NB4 (cell line): ENCODE measurements around the gene SLC12A7.
"Not testable (repeated sequence)": the region's sequence is repeated elsewhere in the genome, so short reads cannot be mapped to it uniquely, and the experiment has no call there.

ENCODE experiments used
- DNase-seq: peaks from one replicate; pipeline ENCODE4 v3.0.0; 2010; ENCODE audit warnings: low read depth
- H3K4me3 ChIP-seq: one replicate; pipeline ENCODE4 v1.5.1; 2011; ENCODE audit warnings: mild to moderate bottlenecking, low read depth, low read length, moderate library complexity
- MYC ChIP-seq: IDR thresholded peaks from 2 replicates; pipeline ENCODE4 v1.6.1; 2011; ENCODE audit warnings: low read depth, low read length
- POLR2A ChIP-seq: IDR thresholded peaks from 2 replicates; pipeline ENCODE4 v1.6.1; 2011; ENCODE audit warnings: mild to moderate bottlenecking; ENCODE audit not compliant: insufficient read length; ENCODE audit errors: extremely low read depth
- TF ChIP-seq, protein P1 (sequence below): IDR thresholded peaks from 2 replicates; pipeline ENCODE4 v1.6.1; 2011; ENCODE audit warnings: low read depth, low read length
- TF ChIP-seq, protein P2 (sequence below): IDR thresholded peaks from one replicate; pipeline ENCODE4 v1.5.1; 2012; ENCODE audit warnings: low read depth, low read length

Gene SLC12A7

DNA sequence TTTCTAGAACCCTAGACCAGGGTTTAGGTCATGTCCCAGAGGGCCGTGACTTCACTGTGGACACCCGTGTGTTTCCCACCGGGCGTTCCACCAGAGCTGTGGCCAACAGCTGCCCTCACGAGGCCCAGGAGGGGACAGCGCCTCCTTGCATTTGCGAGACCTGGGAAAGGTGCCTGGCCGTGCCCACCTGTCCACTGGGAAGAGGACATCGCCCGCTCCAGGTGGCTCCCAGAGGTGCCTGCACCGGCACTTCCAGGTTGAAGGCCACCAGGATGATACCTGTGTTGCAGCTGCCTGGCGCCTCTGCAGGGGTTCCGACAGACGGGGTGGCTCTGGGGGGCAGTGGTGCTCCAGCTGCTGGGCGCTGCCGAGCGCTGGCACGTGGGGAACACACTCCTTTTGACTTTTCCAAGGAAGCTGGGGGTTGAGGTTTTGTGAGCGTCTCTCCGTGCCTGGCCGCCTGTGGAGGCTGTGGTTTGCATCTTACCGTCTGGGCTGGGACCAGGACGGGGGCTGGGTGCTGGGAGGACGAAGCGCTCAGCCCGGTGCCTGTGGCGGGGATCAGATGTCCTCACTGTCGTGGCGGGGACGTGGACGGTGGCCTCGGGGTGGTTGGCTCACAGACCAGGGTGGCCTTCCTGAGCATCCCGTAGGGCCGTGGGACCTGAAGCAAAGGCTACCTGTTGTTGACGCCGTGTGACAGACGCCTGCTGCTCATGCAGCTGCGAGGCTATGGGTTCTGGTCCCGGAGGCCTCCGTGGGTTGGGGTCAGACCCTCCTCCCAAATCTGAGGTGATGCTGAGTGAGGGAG is 84.0 kb downstream of the SLC12A7 start:
- H3K4me3 ChIP-seq = no peak overlapping the region
- TF ChIP-seq, protein P1, sequence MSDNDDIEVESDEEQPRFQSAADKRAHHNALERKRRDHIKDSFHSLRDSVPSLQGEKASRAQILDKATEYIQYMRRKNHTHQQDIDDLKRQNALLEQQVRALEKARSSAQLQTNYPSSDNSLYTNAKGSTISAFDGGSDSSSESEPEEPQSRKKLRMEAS = no peak
- TF ChIP-seq POLR2A = no peak
- TF ChIP-seq, protein P2, sequence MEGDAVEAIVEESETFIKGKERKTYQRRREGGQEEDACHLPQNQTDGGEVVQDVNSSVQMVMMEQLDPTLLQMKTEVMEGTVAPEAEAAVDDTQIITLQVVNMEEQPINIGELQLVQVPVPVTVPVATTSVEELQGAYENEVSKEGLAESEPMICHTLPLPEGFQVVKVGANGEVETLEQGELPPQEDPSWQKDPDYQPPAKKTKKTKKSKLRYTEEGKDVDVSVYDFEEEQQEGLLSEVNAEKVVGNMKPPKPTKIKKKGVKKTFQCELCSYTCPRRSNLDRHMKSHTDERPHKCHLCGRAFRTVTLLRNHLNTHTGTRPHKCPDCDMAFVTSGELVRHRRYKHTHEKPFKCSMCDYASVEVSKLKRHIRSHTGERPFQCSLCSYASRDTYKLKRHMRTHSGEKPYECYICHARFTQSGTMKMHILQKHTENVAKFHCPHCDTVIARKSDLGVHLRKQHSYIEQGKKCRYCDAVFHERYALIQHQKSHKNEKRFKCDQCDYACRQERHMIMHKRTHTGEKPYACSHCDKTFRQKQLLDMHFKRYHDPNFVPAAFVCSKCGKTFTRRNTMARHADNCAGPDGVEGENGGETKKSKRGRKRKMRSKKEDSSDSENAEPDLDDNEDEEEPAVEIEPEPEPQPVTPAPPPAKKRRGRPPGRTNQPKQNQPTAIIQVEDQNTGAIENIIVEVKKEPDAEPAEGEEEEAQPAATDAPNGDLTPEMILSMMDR = no peak
- TF ChIP-seq MYC = no peak
- no peak for DNase-seq

DNA sequence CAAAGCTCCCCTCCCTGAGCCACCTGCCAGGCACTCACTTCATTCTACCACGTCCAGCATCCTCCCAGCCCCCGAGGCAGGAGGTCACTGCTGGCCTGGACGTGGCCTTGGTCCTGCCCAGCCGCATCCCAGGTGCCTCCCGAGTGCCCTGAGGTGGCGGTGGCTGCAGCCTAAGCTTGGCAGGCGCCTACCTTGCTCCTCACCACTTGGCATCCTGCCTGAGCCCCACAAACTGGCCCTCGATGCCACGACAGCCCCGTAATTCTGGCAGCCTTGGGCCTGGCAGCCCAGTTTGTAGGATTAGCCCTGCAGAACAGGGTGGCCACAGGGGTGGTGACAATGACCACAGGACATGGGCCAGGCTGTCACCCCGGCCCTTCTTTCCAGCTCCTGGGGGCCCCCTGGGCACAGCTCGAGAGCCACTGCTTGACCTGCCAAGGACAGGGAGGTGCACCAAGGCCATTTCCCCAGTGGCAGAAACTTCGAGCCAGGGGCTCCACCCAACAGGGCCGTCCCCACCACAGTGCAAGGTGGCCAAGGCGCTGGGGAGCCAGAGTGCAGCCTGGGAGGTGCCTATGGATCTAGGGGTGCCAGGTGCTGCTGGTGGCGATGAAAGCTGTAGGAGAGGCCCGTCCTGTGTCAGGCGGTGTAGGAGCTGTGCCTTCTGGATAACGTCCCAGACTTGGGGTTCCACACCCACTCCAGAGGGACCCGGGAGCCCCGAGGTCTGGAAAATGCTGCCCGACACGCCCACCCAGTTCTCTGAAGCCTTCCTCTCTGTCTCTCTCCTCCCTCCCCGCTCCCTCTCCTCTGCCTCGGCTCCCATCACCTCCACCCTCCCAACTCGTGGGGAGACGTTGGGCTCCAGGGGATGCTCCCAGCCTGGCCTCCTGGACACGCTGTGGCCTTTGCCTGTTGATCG is 84.9 kb downstream of the SLC12A7 start:
- H3K4me3 ChIP-seq = no peak overlapping the region
- TF ChIP-seq, protein P2 = no peak
- TF ChIP-seq POLR2A (no peak), MYC (no peak)
- TF ChIP-seq, protein P1 = no peak
- no peak for DNase-seq

DNA sequence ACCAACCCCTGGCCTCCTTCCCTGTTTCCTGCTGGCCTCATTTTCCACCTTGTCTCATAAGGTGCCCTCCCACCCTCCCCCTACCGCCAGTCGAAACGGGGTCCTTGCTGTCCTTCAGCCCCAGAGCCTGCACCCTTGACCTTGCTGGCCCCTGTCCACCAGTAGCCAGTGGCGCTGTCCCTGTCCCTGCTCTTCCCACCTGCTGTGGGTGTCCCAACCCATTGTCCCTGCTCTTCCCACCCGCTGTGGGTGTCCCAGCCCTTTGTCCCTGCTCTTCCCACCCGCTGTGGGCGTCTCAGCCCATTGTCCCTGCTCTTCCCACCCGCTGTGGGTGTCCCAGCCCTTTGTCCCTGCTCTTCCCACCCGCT is 89.9 kb downstream of the SLC12A7 start:
- H3K4me3 ChIP-seq, DNase-seq: not testable (repeated sequence)

DNA sequence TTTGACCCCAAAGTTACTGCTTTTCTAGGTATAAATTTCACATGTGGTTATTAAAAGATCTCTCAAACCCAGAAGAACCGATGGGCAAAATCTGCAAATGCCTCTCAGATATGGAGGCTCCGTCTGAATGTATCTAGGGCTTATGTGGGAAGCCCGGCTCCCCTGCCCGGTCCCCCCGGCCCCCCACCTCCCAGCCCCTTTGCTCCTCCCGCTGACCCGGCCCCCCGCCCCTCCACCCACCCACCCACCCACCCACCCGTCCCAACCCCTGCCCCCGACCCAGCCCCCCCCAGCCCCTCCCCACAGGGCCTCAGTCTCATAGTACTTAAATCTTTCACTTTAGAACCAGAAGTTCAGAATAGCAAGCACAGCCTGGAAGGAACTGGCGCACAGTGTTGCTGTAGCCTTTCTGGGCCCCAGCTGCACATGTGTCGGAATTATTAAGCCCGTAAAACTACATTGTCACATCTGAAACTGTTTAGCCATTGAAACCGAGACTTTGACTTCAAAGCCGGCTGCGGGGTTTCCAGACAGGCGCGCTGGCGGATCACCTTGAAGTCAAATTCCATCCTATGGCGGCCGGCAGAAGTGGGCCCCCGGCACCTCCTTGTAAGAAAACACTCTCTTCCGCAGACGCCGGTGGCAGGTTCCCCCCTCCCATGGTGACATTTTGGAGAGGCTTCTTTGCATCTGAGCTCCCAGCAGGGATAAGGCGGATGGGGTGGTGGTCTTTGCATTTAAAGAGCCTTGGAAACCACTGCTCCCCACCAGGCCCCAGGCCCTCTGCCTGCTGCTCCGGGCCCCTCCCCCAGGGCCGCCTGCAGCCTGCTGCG is 90.5 kb downstream of the SLC12A7 start:
- H3K4me3 ChIP-seq = no peak overlapping the region
- no peak for DNase-seq
- TF ChIP-seq, protein P1 = no peak
- TF ChIP-seq, protein P2 = no peak
- no peak for TF ChIP-seq MYC
- no peak for TF ChIP-seq POLR2A

DNA sequence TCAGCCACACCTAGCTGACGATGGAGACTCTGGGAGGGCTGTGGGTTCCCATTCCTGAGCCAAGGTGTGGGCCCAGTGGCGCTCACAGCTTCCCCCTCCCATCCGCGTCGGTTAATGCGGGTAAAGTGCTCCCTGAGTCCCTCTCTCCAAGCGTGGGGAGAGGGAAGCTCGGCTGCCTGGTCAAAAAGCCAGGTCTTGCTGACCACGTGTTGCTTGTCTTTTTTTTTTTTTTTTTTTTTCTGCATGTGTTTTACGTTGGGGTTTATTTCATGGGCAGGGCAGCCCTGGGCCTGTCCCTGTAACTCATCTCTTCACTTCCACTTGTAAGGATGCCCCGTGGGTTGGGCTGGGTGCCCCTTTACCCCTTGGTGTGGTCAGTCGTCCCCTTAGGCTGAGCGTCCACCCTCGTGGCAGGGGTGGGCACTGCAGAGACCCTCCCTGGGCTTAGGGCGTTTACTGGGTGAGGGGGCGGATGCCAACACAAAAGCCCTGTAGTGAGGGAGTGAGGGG is 91.4 kb downstream of the SLC12A7 start:
- no peak for DNase-seq
- TF ChIP-seq, protein P2 = no peak
- no peak for TF ChIP-seq MYC
- TF ChIP-seq POLR2A = no peak
- TF ChIP-seq, protein P1 = no peak
- no peak overlapping the region for H3K4me3 ChIP-seq
